Suprapubic skin (tissue), 4 donors: Measurements from ENCODE around the gene PTPRZ1.

Experiments used
- EP300 ChIP-seq: sonication (generic); formaldehyde crosslinking; IDR thresholded peaks from one replicate; pipeline ENCODE4 v1.6.1; 2017; ENCODE audit warnings: antibody characterized with exemption
- POLR2A ChIP-seq, 2 donors: fragments of 450-650 bp; IDR thresholded peaks; one replicate each; pipeline ENCODE4 v1.6.1; 2017; ENCODE audit warnings: antibody characterized with exemption in 2 of 2, mild to moderate bottlenecking in 2 of 2, moderate library complexity in 2 of 2
- POLR2AphosphoS5 ChIP-seq, 3 donors: sonication (generic); formaldehyde crosslinking; IDR thresholded peaks; one replicate each; pipeline ENCODE4 v1.6.1; 2017; ENCODE audit warnings: antibody characterized with exemption in 3 of 3
- TF ChIP-seq, protein P1 (sequence below), 2 donors: fragments of 200-600 bp in 1 of 2; fragments of 450-650 bp in 1 of 2; sonication (generic) in 1 of 2; IDR thresholded peaks; one replicate each; pipeline ENCODE4 v1.5.1; 2016 to 2019; ENCODE audit warnings: antibody characterized with exemption in 2 of 2, mild to moderate bottlenecking in 1 of 2, moderate library complexity in 1 of 2

DNA sequence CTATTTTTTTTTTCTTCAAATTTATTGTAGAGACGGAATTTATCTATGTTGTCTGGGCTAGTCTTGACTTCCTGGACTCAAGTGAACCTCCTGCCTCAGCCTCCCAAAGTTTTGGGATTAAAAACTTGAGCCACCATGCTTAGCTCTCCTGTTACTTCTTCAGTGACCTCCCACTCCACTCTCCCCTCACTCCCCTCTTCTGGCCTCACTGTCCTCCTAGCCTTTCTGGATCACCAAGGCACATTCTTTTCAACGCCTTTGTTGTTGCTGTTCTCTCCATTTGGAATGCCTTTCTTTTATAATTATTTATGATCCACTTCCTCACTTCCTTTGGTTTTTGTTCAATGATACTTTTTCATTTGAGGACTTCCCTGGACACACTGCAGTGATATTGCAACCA is 17.9 kb downstream of the PTPRZ1 start:
- no peak for TF ChIP-seq POLR2A (IDR thresholded peaks at IDR 0.05)
- TF ChIP-seq, protein P1, sequence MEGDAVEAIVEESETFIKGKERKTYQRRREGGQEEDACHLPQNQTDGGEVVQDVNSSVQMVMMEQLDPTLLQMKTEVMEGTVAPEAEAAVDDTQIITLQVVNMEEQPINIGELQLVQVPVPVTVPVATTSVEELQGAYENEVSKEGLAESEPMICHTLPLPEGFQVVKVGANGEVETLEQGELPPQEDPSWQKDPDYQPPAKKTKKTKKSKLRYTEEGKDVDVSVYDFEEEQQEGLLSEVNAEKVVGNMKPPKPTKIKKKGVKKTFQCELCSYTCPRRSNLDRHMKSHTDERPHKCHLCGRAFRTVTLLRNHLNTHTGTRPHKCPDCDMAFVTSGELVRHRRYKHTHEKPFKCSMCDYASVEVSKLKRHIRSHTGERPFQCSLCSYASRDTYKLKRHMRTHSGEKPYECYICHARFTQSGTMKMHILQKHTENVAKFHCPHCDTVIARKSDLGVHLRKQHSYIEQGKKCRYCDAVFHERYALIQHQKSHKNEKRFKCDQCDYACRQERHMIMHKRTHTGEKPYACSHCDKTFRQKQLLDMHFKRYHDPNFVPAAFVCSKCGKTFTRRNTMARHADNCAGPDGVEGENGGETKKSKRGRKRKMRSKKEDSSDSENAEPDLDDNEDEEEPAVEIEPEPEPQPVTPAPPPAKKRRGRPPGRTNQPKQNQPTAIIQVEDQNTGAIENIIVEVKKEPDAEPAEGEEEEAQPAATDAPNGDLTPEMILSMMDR (IDR thresholded peaks at IDR 0.05), result no peak
- TF ChIP-seq POLR2AphosphoS5 (IDR thresholded peaks at IDR 0.05), result no peak
- TF ChIP-seq EP300, result no peak
